Measurements from ENCODE around the gene RASGRF2.

Gene RASGRF2

DNA sequence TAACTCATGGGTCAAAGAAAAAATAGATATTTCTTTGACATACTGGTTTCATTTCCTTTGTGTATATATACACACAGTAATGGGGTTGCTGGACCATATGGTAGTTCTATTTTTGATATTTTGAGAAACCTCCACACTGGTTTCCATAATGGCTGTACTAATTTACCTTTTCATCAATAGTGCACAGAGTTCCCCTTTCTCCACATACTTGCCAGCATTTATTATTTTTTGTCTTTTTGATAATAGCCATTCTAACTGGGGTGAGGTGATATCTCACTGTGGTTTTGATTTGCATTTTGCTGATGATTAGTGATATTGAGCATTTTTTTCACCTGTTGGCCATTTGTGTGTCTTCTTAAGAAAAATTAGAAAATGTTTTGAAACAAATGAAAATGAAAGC, 194.6 kb downstream of the RASGRF2 start:
- H3K27me3 ChIP-seq (ENCODE audit: control insufficient read depth, low read length): peaks cover 3% of the 10 kb centered on the region
- H3K4me1 ChIP-seq (ENCODE audit: control insufficient read depth, low read length): peaks cover 7% of the 10 kb centered on the region
- no peaks in the 10 kb centered on the region for H4K20me1 ChIP-seq (ENCODE audit: control insufficient read depth, insufficient read depth, low read depth, low read length)
- no peaks in the 10 kb centered on the region for H3K9me2 ChIP-seq (replicated peaks; ENCODE audit: control insufficient read depth, low read length)
- H3K79me2 ChIP-seq (ENCODE audit: control insufficient read depth, low read length): no peaks in the 10 kb centered on the region
- TF ChIP-seq, protein P1, sequence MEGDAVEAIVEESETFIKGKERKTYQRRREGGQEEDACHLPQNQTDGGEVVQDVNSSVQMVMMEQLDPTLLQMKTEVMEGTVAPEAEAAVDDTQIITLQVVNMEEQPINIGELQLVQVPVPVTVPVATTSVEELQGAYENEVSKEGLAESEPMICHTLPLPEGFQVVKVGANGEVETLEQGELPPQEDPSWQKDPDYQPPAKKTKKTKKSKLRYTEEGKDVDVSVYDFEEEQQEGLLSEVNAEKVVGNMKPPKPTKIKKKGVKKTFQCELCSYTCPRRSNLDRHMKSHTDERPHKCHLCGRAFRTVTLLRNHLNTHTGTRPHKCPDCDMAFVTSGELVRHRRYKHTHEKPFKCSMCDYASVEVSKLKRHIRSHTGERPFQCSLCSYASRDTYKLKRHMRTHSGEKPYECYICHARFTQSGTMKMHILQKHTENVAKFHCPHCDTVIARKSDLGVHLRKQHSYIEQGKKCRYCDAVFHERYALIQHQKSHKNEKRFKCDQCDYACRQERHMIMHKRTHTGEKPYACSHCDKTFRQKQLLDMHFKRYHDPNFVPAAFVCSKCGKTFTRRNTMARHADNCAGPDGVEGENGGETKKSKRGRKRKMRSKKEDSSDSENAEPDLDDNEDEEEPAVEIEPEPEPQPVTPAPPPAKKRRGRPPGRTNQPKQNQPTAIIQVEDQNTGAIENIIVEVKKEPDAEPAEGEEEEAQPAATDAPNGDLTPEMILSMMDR (IDR thresholded peaks at IDR 0.05; ENCODE audit: low read depth, low read length, poor library complexity, severe bottlenecking): no peak
- no peak for TF ChIP-seq EZH2phosphoT487 (IDR thresholded peaks at IDR 0.05; ENCODE audit: borderline replicate concordance, low read length)
- no peaks in the 10 kb centered on the region for H3K36me3 ChIP-seq (ENCODE audit: control insufficient read depth, low read length)
- H3F3A ChIP-seq (ENCODE audit: control insufficient read depth, insufficient read depth): no peaks in the 10 kb centered on the region
- no peak overlapping the region for H3K4me2 ChIP-seq (ENCODE audit: low read length)
- no peak overlapping the region for H3K27ac ChIP-seq (ENCODE audit: low read depth, low read length)
- H3K4me3 ChIP-seq (ENCODE audit: low read length): no peak overlapping the region
- no peaks in the 10 kb centered on the region for H3K9me3 ChIP-seq (ENCODE audit: control insufficient read depth, insufficient read depth, low read length)

- H3K79me2 ChIP-seq (ENCODE audit: control insufficient read depth, low read length): no peaks in the 10 kb centered on the region
- TF ChIP-seq EZH2phosphoT487 (IDR thresholded peaks at IDR 0.05; ENCODE audit: borderline replicate concordance, low read length): no peak
- TF ChIP-seq, protein P1 (IDR thresholded peaks at IDR 0.05; ENCODE audit: low read depth, low read length, poor library complexity, severe bottlenecking): no peak
- H3K4me1 ChIP-seq (ENCODE audit: control insufficient read depth, low read length): peaks cover 7% of the 10 kb centered on the region
These were observed 196.6 kb downstream of the RASGRF2 start for GRCh38 chr5:81156732-81157131.

GRCh38 chr5:81161012-81161601, 200.9 kb downstream of the RASGRF2 start:
- H3K27me3 ChIP-seq (ENCODE audit: control insufficient read depth, low read length): no peaks in the 10 kb centered on the region; the same call in 1 of the 2 replicates
- H3K4me2 ChIP-seq (ENCODE audit: low read length): no peak overlapping the region
- H3K4me3 ChIP-seq (ENCODE audit: low read length): no peak overlapping the region
- H3F3A ChIP-seq (ENCODE audit: control insufficient read depth, insufficient read depth): no peaks in the 10 kb centered on the region
- TF ChIP-seq, protein P1 (IDR thresholded peaks at IDR 0.05; ENCODE audit: low read depth, low read length, poor library complexity, severe bottlenecking): no peak
- no peak for TF ChIP-seq EZH2phosphoT487 (IDR thresholded peaks at IDR 0.05; ENCODE audit: borderline replicate concordance, low read length)
- H3K79me2 ChIP-seq (ENCODE audit: control insufficient read depth, low read length): no peaks in the 10 kb centered on the region
- no peaks in the 10 kb centered on the region for H3K36me3 ChIP-seq (ENCODE audit: control insufficient read depth, low read length)
- no peak overlapping the region for H3K27ac ChIP-seq (ENCODE audit: low read depth, low read length)
- H3K4me1 ChIP-seq (ENCODE audit: control insufficient read depth, low read length): peaks cover 3% of the 10 kb centered on the region; the same call in 1 of the 2 replicates
- no peaks in the 10 kb centered on the region for H4K20me1 ChIP-seq (ENCODE audit: control insufficient read depth, insufficient read depth, low read depth, low read length)
- H3K9me3 ChIP-seq (ENCODE audit: control insufficient read depth, insufficient read depth, low read length): no peaks in the 10 kb centered on the region
- H3K9me2 ChIP-seq (replicated peaks; ENCODE audit: control insufficient read depth, low read length): no peaks in the 10 kb centered on the region

More at GRCh38 chr5:81156732-81157131, 196.6 kb downstream of the RASGRF2 start:
- H3K9me2 ChIP-seq (replicated peaks; ENCODE audit: control insufficient read depth, low read length): no peaks in the 10 kb centered on the region
- H3K9me3 ChIP-seq (ENCODE audit: control insufficient read depth, insufficient read depth, low read length): no peaks in the 10 kb centered on the region
- no peak overlapping the region for H3K4me2 ChIP-seq (ENCODE audit: low read length)
- H3F3A ChIP-seq (ENCODE audit: control insufficient read depth, insufficient read depth): no peaks in the 10 kb centered on the region
- no peak overlapping the region for H3K27ac ChIP-seq (ENCODE audit: low read depth, low read length)
- H3K36me3 ChIP-seq (ENCODE audit: control insufficient read depth, low read length): no peaks in the 10 kb centered on the region
- peaks cover 3% of the 10 kb centered on the region for H3K27me3 ChIP-seq (ENCODE audit: control insufficient read depth, low read length)
- H4K20me1 ChIP-seq (ENCODE audit: control insufficient read depth, insufficient read depth, low read depth, low read length): no peaks in the 10 kb centered on the region
- no peak overlapping the region for H3K4me3 ChIP-seq (ENCODE audit: low read length)
